Measurements from ENCODE around the gene RNF217.

- TF ChIP-seq POLR2A (IDR thresholded peaks at IDR 0.05; ENCODE audit: low read depth, low read length): no peak
- TF ChIP-seq POLR2AphosphoS5 (IDR thresholded peaks at IDR 0.05; ENCODE audit: low read depth, low read length): no peak
- no peak for TF ChIP-seq TAF1 (IDR thresholded peaks at IDR 0.05; ENCODE audit: borderline replicate concordance, low read depth, low read length)
These were observed 52.9 kb downstream of the RNF217 start for GRCh38 chr6:125015152-125015551.

All from GM12892 (cell line).